Measurements from ENCODE around the gene PAX5. TPM values are rescaled to one million over a fixed set of nuclear protein-coding genes. Genes with fewer than 3 reads are reported as not detected.
A peak's percentile ranks its signal among the peaks of the same experiment; 100 is the strongest.

Gene PAX5
- total and polyA plus RNA-seq, 2 of the 13 experiments (the other 11 are each of a cell fraction or from before 2014, with no cell fraction given), result not detected

DNA sequence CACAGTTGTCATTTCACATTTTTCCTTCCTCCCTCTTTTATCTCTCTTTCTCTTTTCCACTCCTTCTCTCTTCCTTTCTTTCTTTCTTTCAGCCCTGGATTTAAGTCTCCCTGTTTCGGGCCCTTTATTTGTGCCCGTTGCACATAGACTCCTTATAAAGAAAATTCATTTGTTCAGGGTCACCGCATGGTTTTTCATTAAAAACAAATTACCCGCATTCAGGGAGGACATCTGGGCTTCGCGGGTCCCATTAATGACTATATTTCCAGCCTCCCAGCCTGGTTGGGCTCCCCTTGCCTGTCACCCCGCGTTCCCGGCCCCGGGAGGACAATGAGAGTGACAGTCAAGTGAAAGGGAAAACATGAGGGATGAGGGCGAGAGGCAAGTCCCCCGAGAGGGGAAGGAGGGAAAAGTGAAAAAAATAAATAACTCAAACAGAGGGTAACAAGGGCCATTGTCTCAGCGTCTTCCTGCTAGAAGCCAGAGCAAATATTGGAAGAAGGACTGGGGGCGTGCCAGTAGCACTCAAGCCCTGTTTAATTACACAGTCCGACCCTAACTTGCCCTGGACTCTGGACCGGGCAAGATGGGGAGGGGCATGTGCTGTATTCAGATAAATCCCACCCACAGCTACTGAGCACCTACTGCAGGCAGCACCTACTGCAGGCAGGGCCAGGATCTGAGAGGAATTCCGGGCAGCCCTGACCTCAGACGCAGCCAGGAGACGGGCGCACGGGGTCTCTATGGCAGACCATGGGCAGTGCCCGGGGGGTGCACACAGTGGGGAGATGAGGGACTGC lies 166.2 kb downstream of the PAX5 start (continued):
- TF ChIP-seq ZNF788 (CRISPR knock-in tag; IDR thresholded peaks at IDR 0.05; ENCODE audit: borderline replicate concordance), result peak; percentile 90; the same call in 1 of the 2 replicates
- TF ChIP-seq BORCS8-MEF2B (CRISPR knock-in tag; IDR thresholded peaks at IDR 0.05), result peak; percentile 32; the same call in 1 of the 2 replicates
- no peak for TF ChIP-seq ZSCAN29 (CRISPR knock-in tag; conservative IDR thresholded peaks at IDR 0.05)
- TF ChIP-seq TEAD3 (CRISPR knock-in tag; optimal IDR thresholded peaks at IDR 0.05; ENCODE audit: borderline replicate concordance), result peak; percentile 90
- peak; percentile 83; the same call in 1 of the 2 replicates for TF ChIP-seq ZNF124 (CRISPR knock-in tag; IDR thresholded peaks at IDR 0.05)
- TF ChIP-seq, protein P1, sequence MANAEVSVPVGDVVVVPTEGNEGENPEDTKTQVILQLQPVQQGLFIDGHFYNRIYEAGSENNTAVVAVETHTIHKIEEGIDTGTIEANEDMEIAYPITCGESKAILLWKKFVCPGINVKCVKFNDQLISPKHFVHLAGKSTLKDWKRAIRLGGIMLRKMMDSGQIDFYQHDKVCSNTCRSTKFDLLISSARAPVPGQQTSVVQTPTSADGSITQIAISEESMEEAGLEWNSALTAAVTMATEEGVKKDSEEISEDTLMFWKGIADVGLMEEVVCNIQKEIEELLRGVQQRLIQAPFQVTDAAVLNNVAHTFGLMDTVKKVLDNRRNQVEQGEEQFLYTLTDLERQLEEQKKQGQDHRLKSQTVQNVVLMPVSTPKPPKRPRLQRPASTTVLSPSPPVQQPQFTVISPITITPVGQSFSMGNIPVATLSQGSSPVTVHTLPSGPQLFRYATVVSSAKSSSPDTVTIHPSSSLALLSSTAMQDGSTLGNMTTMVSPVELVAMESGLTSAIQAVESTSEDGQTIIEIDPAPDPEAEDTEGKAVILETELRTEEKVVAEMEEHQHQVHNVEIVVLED (CRISPR knock-in tag; IDR thresholded peaks at IDR 0.05; ENCODE audit: borderline replicate concordance), result no peak
- peak; percentile 83 for TF ChIP-seq RFXAP (CRISPR knock-in tag; IDR thresholded peaks at IDR 0.05; ENCODE audit: borderline replicate concordance)
- TF ChIP-seq ZNF703 (CRISPR knock-in tag; IDR thresholded peaks at IDR 0.05; ENCODE audit: borderline replicate concordance), result peak; percentile 92
- TF ChIP-seq, protein P2, sequence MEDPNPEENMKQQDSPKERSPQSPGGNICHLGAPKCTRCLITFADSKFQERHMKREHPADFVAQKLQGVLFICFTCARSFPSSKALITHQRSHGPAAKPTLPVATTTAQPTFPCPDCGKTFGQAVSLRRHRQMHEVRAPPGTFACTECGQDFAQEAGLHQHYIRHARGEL (CRISPR knock-in tag; IDR thresholded peaks at IDR 0.05), result no peak
- peak; percentile 47; the same call in 1 of the 2 replicates for TF ChIP-seq ONECUT2 (CRISPR knock-in tag; IDR thresholded peaks at IDR 0.05)
- TF ChIP-seq, protein P3, sequence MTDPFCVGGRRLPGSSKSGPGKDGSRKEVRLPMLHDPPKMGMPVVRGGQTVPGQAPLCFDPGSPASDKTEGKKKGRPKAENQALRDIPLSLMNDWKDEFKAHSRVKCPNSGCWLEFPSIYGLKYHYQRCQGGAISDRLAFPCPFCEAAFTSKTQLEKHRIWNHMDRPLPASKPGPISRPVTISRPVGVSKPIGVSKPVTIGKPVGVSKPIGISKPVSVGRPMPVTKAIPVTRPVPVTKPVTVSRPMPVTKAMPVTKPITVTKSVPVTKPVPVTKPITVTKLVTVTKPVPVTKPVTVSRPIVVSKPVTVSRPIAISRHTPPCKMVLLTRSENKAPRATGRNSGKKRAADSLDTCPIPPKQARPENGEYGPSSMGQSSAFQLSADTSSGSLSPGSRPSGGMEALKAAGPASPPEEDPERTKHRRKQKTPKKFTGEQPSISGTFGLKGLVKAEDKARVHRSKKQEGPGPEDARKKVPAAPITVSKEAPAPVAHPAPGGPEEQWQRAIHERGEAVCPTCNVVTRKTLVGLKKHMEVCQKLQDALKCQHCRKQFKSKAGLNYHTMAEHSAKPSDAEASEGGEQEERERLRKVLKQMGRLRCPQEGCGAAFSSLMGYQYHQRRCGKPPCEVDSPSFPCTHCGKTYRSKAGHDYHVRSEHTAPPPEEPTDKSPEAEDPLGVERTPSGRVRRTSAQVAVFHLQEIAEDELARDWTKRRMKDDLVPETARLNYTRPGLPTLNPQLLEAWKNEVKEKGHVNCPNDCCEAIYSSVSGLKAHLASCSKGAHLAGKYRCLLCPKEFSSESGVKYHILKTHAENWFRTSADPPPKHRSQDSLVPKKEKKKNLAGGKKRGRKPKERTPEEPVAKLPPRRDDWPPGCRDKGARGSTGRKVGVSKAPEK (CRISPR knock-in tag; IDR thresholded peaks at IDR 0.05; ENCODE audit: borderline replicate concordance), result peak; percentile 95; the same call in 1 of the 2 replicates
- TF ChIP-seq, protein P4, sequence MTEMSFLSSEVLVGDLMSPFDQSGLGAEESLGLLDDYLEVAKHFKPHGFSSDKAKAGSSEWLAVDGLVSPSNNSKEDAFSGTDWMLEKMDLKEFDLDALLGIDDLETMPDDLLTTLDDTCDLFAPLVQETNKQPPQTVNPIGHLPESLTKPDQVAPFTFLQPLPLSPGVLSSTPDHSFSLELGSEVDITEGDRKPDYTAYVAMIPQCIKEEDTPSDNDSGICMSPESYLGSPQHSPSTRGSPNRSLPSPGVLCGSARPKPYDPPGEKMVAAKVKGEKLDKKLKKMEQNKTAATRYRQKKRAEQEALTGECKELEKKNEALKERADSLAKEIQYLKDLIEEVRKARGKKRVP (CRISPR knock-in tag; IDR thresholded peaks at IDR 0.05), result no peak
- no peak for TF ChIP-seq KLF13 (CRISPR knock-in tag; IDR thresholded peaks at IDR 0.05)
- TF ChIP-seq ZNF10 (CRISPR knock-in tag; IDR thresholded peaks at IDR 0.05; ENCODE audit: borderline replicate concordance, low read depth), result no peak
- TF ChIP-seq ZNF343 (CRISPR knock-in tag; IDR thresholded peaks at IDR 0.05), result 0 out of 2 replicates have a peak, but pooled peaks have one; percentile 9
- peak; percentile 80 for TF ChIP-seq REPIN1 (CRISPR knock-in tag; IDR thresholded peaks at IDR 0.05; ENCODE audit: borderline replicate concordance, low read depth)
- 0 out of 2 replicates have a peak, but pooled peaks have one; percentile 26 for TF ChIP-seq ZNF335 (CRISPR knock-in tag; IDR thresholded peaks at IDR 0.05)
- TF ChIP-seq, protein P5, sequence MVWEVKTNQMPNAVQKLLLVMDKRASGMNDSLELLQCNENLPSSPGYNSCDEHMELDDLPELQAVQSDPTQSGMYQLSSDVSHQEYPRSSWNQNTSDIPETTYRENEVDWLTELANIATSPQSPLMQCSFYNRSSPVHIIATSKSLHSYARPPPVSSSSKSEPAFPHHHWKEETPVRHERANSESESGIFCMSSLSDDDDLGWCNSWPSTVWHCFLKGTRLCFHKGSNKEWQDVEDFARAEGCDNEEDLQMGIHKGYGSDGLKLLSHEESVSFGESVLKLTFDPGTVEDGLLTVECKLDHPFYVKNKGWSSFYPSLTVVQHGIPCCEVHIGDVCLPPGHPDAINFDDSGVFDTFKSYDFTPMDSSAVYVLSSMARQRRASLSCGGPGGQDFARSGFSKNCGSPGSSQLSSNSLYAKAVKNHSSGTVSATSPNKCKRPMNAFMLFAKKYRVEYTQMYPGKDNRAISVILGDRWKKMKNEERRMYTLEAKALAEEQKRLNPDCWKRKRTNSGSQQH (CRISPR knock-in tag; IDR thresholded peaks at IDR 0.05; ENCODE audit: low read depth), result no peak
- no peak for TF ChIP-seq BRCA1 (CRISPR knock-in tag; IDR thresholded peaks at IDR 0.05)
- TF ChIP-seq KLF15 (CRISPR knock-in tag; IDR thresholded peaks at IDR 0.05; ENCODE audit: borderline replicate concordance), result peak; percentile 61; the same call in 1 of the 2 replicates
- TF ChIP-seq POGZ (CRISPR knock-in tag; IDR thresholded peaks at IDR 0.05), result peak; percentile 88; the same call in 1 of the 2 replicates
- no peak for TF ChIP-seq KMT2A (CRISPR knock-in tag; IDR thresholded peaks at IDR 0.05)

Data from HepG2 (cell line).